Neural cell (in vitro differentiated cells): Measurements from ENCODE around the gene RAD51B. TPM values are rescaled to one million over a fixed set of nuclear protein-coding genes. Genes with fewer than 3 reads are reported as not detected.

ENCODE experiments used
- H2AFZ ChIP-seq: fragments of 200-600, 300-800 bp; sonication (generic), shearing (Covaris generic); 2 replicates; pipeline ENCODE4 v1.6.0; 2014; ENCODE audit warnings: low read depth, mild to moderate bottlenecking, antibody characterized with exemption, low read length, moderate library complexity
- H3F3A ChIP-seq: fragments of 200-600 bp; shearing (Covaris generic); 2 replicates; pipeline ENCODE4 v1.6.1; 2016; ENCODE audit warnings: mild to moderate bottlenecking, moderate library complexity, mixed read lengths, antibody characterized with exemption, low read length; ENCODE audit not compliant: insufficient read depth, poor library complexity, severe bottlenecking
- H3K27ac ChIP-seq: fragments of 200-600, 300-800 bp; sonication (generic), shearing (Covaris generic); 2 replicates; pipeline ENCODE4 v1.5.1; 2014; ENCODE audit warnings: mild to moderate bottlenecking, low read length, moderate library complexity
- H3K27me3 ChIP-seq: fragments of 300-800, 200-600 bp; sonication (generic), shearing (Covaris generic); 2 replicates; pipeline ENCODE4 v1.6.0; 2014; ENCODE audit warnings: mild to moderate bottlenecking, low read depth, low read length, moderate library complexity; ENCODE audit not compliant: insufficient read depth
- H3K36me3 ChIP-seq: fragments of 300-800, 200-600 bp; sonication (generic), shearing (Covaris generic); 2 replicates; pipeline ENCODE4 v1.5.1; 2014; ENCODE audit warnings: mild to moderate bottlenecking, antibody characterized with exemption, low read length, moderate library complexity; ENCODE audit not compliant: insufficient read depth
- H3K4me2 ChIP-seq: fragments of 300-800, 200-600 bp; sonication (generic), shearing (Covaris generic); 2 replicates; pipeline ENCODE4 v1.6.0; 2014; ENCODE audit warnings: mild to moderate bottlenecking, low read length
- H3K4me3 ChIP-seq: fragments of 300-800, 200-600 bp; sonication (generic), shearing (Covaris generic); 2 replicates; pipeline ENCODE4 v1.5.1; 2014; ENCODE audit warnings: mild to moderate bottlenecking, low read length, moderate library complexity
- H3K79me2 ChIP-seq: fragments of 200-600 bp; shearing (Covaris generic); replicated peaks from 2 replicates; pipeline ENCODE4 v1.6.0; 2014; ENCODE audit warnings: mild to moderate bottlenecking, low read length, moderate library complexity; ENCODE audit not compliant: insufficient read depth
- H3K9ac ChIP-seq: fragments of 300-800, 200-600 bp; sonication (generic), shearing (Covaris generic); 2 replicates; pipeline ENCODE4 v1.6.1; 2016; ENCODE audit warnings: mild to moderate bottlenecking, low read length, mixed read lengths
- H3K9me2 ChIP-seq: fragments of 200-600 bp; shearing (Covaris generic); 2 replicates; pipeline ENCODE4 v1.6.1; 2016; ENCODE audit warnings: mild to moderate bottlenecking, low read length, mixed read lengths; ENCODE audit not compliant: insufficient read depth
- H3K9me3 ChIP-seq: fragments of 200-600, 300-800 bp; sonication (generic), shearing (Covaris generic); 2 replicates; pipeline ENCODE4 v1.6.1; 2016; ENCODE audit warnings: mild to moderate bottlenecking, mixed run types, low read length, moderate library complexity, mixed read lengths
- H4K20me1 ChIP-seq: fragments of 200-600 bp; shearing (Covaris generic); 2 replicates; pipeline ENCODE4 v1.6.1; 2016; ENCODE audit warnings: mild to moderate bottlenecking, mixed run types; ENCODE audit not compliant: insufficient read depth
- EP300 ChIP-seq: fragments of 450-650 bp; conservative IDR thresholded peaks from 2 replicates; pipeline ENCODE4 v1.6.1; 2014; ENCODE audit warnings: antibody characterized with exemption, mild to moderate bottlenecking, moderate library complexity; ENCODE audit not compliant: poor library complexity, severe bottlenecking
- EZH2 ChIP-seq: fragments of 200-600, 300-800 bp; shearing (Covaris generic), sonication (generic); IDR thresholded peaks from 2 replicates; pipeline ENCODE4 v1.6.1; 2014; ENCODE audit warnings: antibody characterized with exemption, low read length, borderline replicate concordance, mild to moderate bottlenecking; ENCODE audit not compliant: insufficient read depth, poor library complexity, severe bottlenecking
- MXI1 ChIP-seq: fragments of 450-650 bp; conservative IDR thresholded peaks from 2 replicates; pipeline ENCODE4 v1.6.1; 2014; ENCODE audit warnings: antibody characterized with exemption, mild to moderate bottlenecking; ENCODE audit not compliant: poor library complexity, severe bottlenecking
- POLR2AphosphoS5 ChIP-seq: IDR thresholded peaks from 2 replicates; pipeline ENCODE4 v1.6.1; 2012
- RAD21 ChIP-seq: fragments of 450-650 bp; conservative IDR thresholded peaks from 2 replicates; pipeline ENCODE4 v1.6.1; 2014; ENCODE audit warnings: antibody characterized with exemption, mild to moderate bottlenecking, moderate library complexity
- REST ChIP-seq: IDR thresholded peaks from 2 replicates; pipeline ENCODE4 v1.6.1; 2012; ENCODE audit warnings: borderline replicate concordance
- SMC3 ChIP-seq: fragments of 450-650 bp; conservative IDR thresholded peaks from 2 replicates; pipeline ENCODE4 v1.6.1; 2014; ENCODE audit warnings: antibody characterized with exemption, mild to moderate bottlenecking, moderate library complexity; ENCODE audit not compliant: poor library complexity
- TAF1 ChIP-seq: IDR thresholded peaks from 2 replicates; pipeline ENCODE4 v1.6.1; 2012; ENCODE audit warnings: low read depth
- polyA plus RNA-seq: library from polyadenylated mRNA; depleted of rRNA; stranded (reverse); fragments of >200 nt; gene quantifications from 2 replicates; pipeline ENCODE4 v1.2.3, GENCODE V29; 2014
- TF ChIP-seq, protein P1 (sequence below): fragments of 450-650 bp; IDR thresholded peaks from 2 replicates; pipeline ENCODE4 v1.5.1; 2014; ENCODE audit warnings: antibody characterized with exemption, mild to moderate bottlenecking, moderate library complexity; ENCODE audit not compliant: poor library complexity, severe bottlenecking

RAD51B gene
- polyA plus RNA-seq, 1 donor from 2014 or later, result 3.1 TPM

DNA sequence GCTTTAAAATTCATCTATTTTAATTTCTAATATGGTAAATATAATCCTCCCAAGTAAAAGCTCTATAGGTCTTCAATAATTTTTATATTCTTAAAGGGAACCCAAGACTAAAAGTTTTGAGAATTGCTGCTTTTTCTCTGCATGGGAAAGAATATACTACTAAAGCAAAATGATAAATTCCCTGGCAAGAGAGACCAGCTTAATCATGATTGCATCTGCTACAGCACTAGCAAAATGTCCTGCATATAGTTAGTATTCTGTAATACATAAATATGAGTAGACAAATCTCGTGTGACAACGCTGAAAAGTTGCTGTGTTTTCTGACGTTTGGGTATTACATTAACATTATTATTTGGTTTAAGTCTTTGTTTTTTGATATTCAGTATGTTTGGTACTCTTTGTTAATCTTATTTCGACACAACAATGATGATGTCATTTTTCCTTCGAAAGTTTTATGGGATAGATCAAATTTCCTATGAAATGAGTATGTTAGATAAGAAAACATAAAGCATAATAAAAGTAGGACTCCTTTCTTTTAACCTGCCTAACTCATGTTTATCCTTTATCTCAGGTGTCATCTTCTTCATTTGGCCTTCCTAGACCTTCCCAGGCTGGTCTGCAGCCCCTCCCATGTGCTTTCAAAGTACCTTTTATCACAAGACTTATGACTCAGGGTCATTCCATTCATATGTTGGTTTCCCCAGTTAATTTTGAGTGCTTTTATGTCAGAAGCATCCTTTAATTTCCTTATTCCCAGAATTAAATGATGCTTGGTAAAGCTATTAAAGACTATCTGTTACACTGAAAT lies 321.9 kb downstream of the RAD51B start:
- H3K4me3 ChIP-seq, result no peak overlapping the region
- H3K9ac ChIP-seq, result no peak overlapping the region
- H3F3A ChIP-seq, result no peaks in the 10 kb centered on the region
- no peaks in the 10 kb centered on the region for H3K9me3 ChIP-seq
- H3K36me3 ChIP-seq, result no peaks in the 10 kb centered on the region
- no peaks in the 10 kb centered on the region for H3K27me3 ChIP-seq
- H2AFZ ChIP-seq, result no peak overlapping the region
- no peak overlapping the region for H3K4me2 ChIP-seq
- H3K9me2 ChIP-seq, result no peaks in the 10 kb centered on the region
- TF ChIP-seq TAF1, result no peak
- TF ChIP-seq REST, result no peak
- no peak for TF ChIP-seq EP300
- TF ChIP-seq EZH2, result no peak
- TF ChIP-seq, protein P1, sequence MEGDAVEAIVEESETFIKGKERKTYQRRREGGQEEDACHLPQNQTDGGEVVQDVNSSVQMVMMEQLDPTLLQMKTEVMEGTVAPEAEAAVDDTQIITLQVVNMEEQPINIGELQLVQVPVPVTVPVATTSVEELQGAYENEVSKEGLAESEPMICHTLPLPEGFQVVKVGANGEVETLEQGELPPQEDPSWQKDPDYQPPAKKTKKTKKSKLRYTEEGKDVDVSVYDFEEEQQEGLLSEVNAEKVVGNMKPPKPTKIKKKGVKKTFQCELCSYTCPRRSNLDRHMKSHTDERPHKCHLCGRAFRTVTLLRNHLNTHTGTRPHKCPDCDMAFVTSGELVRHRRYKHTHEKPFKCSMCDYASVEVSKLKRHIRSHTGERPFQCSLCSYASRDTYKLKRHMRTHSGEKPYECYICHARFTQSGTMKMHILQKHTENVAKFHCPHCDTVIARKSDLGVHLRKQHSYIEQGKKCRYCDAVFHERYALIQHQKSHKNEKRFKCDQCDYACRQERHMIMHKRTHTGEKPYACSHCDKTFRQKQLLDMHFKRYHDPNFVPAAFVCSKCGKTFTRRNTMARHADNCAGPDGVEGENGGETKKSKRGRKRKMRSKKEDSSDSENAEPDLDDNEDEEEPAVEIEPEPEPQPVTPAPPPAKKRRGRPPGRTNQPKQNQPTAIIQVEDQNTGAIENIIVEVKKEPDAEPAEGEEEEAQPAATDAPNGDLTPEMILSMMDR, result no peak
- TF ChIP-seq POLR2AphosphoS5, result no peak
- TF ChIP-seq SMC3, result no peak
- TF ChIP-seq RAD21, result no peak
- TF ChIP-seq MXI1, result no peak
- H3K79me2 ChIP-seq, result no peaks in the 10 kb centered on the region
- no peak overlapping the region for H3K27ac ChIP-seq
- H4K20me1 ChIP-seq, result no peaks in the 10 kb centered on the region

- Histone ChIP-seq H3K36me3 (no peaks in the 10 kb centered on the region), H3K4me3 (no peak overlapping the region), H4K20me1 (no peaks in the 10 kb centered on the region), H2AFZ (no peak overlapping the region), H3K27ac (no peak overlapping the region), H3K9me2 (no peaks in the 10 kb centered on the region), H3K4me2 (no peak overlapping the region), H3K9ac (no peak overlapping the region), H3K27me3 (no peaks in the 10 kb centered on the region), H3K79me2 (no peaks in the 10 kb centered on the region), H3F3A (no peaks in the 10 kb centered on the region), H3K9me3 (no peaks in the 10 kb centered on the region)
- TF ChIP-seq EZH2, result no peak
- no peak for TF ChIP-seq POLR2AphosphoS5
- TF ChIP-seq SMC3, result no peak
- no peak for TF ChIP-seq TAF1
- TF ChIP-seq RAD21, result no peak
- TF ChIP-seq MXI1, result no peak
These were observed 323.8 kb downstream of the RAD51B start for GRCh38 chr14:68143341-68143841.
